HCT116 (cell line): Measurements from ENCODE around the gene NCKAP5. TPM values are rescaled to one million over a fixed set of nuclear protein-coding genes. Genes with fewer than 3 reads are reported as not detected.

Source experiments
- ATAC-seq: fragments of 200-7000 bp; cut with Tn5 transposase; 2 replicates; pipeline ENCODE4 v1.9.1; 2020; ENCODE audit warnings: mild to moderate bottlenecking, moderate library complexity
- BruUV-seq: library from RNA; stranded (reverse); fragments of 400-500 nt; replicated peaks from 2 replicates; lab custom pipeline; 2021; lab: Mats Ljungman, UMichigan
- CTCF ChIA-PET: fragments of 300-600 bp; sonication (Branson Sonifier 250); formaldehyde crosslinking; loops from one replicate; lab custom pipeline; 2021; ENCODE audit warnings: antibody characterized with exemption; lab: Charles Lee
- POLR2A ChIA-PET: fragments of 300-600, 350-600 bp; sonication (Branson Sonifier 250); formaldehyde crosslinking; loops from one replicate; lab custom pipeline; 2021; ENCODE audit warnings: antibody characterized with exemption; lab: Charles Lee
- RAD21 ChIA-PET, 2 experiments: fragments of 300-600 bp; sonication (Branson Sonifier 250); formaldehyde crosslinking; loops; one replicate each; lab custom pipeline; 2023; ENCODE audit warnings: low total read pairs in 2 of 2; ENCODE audit not compliant: uncharacterized antibody in 2 of 2, unreplicated experiment in 2 of 2, low non-redundant PET in 1 of 2; lab: Charles Lee
- DNase-seq: peaks from one replicate; pipeline ENCODE4 v3.0.0-alpha.2; 2010; ENCODE audit warnings: low read depth, low spot score
- H2AFZ ChIP-seq: fragments of 200-600 bp; shearing (Covaris generic), sonication (generic); 2 replicates; pipeline ENCODE4 v1.6.1; 2017; ENCODE audit warnings: low read depth, mixed run types, mixed read lengths, antibody characterized with exemption, low read length; ENCODE audit not compliant: poor library complexity, severe bottlenecking
- H3K27ac ChIP-seq: 2 replicates; pipeline ENCODE4 v1.5.1; 2012; ENCODE audit warnings: low read depth, low read length
- H3K27me3 ChIP-seq: fragments of 200-600 bp; sonication (generic); 2 replicates; pipeline ENCODE4 v1.6.1; 2016; ENCODE audit warnings: mixed run types, low read length, mixed read lengths; ENCODE audit not compliant: insufficient read depth
- H3K36me3 ChIP-seq, 2 experiments: fragments of 200-500 bp in 1 of 2; fragments of 200-600 bp in 1 of 2; sonication (Bioruptor generic) in 1 of 2; sonication (generic) in 1 of 2; 2 replicates each; pipeline versions ENCODE4 v1.5.1 to v1.6.1; 2014 to 2016; ENCODE audit warnings: low read length in 2 of 2, inconsistent platforms in 1 of 2, mixed read lengths in 1 of 2, mixed run types in 1 of 2; ENCODE audit not compliant: insufficient read depth in 2 of 2, control insufficient read depth in 1 of 2
- H3K4me1 ChIP-seq, 2 experiments: fragments of 200-600 bp in 1 of 2; sonication (generic) in 1 of 2; 2 replicates each; pipeline versions ENCODE4 v1.5.1 to v1.6.1; 2012 to 2017; ENCODE audit warnings: low read length in 2 of 2, inconsistent platforms in 1 of 2, mild to moderate bottlenecking in 1 of 2, mixed read lengths in 1 of 2, mixed run types in 1 of 2, moderate library complexity in 1 of 2; ENCODE audit not compliant: insufficient read depth in 2 of 2, control insufficient read depth in 1 of 2
- H3K4me2 ChIP-seq: fragments of 200-600 bp; sonication (generic); 2 replicates; pipeline ENCODE4 v1.6.1; 2017; ENCODE audit warnings: mixed run types, low read length, mixed read lengths
- H3K4me3 ChIP-seq, 2 experiments: fragments of 200-600 bp in 1 of 2; sonication (generic) in 1 of 2; replicated peaks in 1 of 2; 2 replicates each; pipeline ENCODE4 v1.5.1; 2011 to 2016; ENCODE audit warnings: low read length in 2 of 2, control low read depth in 1 of 2, low read depth in 1 of 2, mild to moderate bottlenecking in 1 of 2, mixed read lengths in 1 of 2, mixed run types in 1 of 2
- H3K79me2 ChIP-seq: fragments of 200-600 bp; sonication (generic); 2 replicates; pipeline ENCODE4 v1.6.1; 2017; ENCODE audit warnings: mild to moderate bottlenecking, mixed run types, low read length, moderate library complexity, mixed read lengths; ENCODE audit not compliant: insufficient read depth
- H3K9ac ChIP-seq: fragments of 200-600 bp; sonication (generic); 2 replicates; pipeline ENCODE4 v1.6.1; 2016; ENCODE audit warnings: low read length, mixed read lengths
- H3K9me2 ChIP-seq: fragments of 200-600 bp; sonication (generic), shearing (Covaris generic); 2 replicates; pipeline ENCODE4 v1.6.1; 2017; ENCODE audit warnings: mixed run types, mild to moderate bottlenecking, moderate library complexity; ENCODE audit not compliant: insufficient read depth
- H3K9me3 ChIP-seq, 2 experiments: fragments of 200-500 bp in 1 of 2; fragments of 200-600 bp in 1 of 2; sonication (Bioruptor generic) in 1 of 2; sonication (generic) in 1 of 2; 2 replicates each; pipeline ENCODE4 v1.6.1; 2014 to 2017; ENCODE audit warnings: low read length in 2 of 2, mixed read lengths in 2 of 2, inconsistent platforms in 1 of 2, low read depth in 1 of 2, mild to moderate bottlenecking in 1 of 2, mixed run types in 1 of 2, moderate library complexity in 1 of 2; ENCODE audit not compliant: control insufficient read depth in 1 of 2, insufficient read depth in 1 of 2
- H4K20me1 ChIP-seq: fragments of 200-600 bp; sonication (generic), shearing (Covaris generic); 2 replicates; pipeline ENCODE4 v1.6.1; 2017; ENCODE audit warnings: mixed run types, mild to moderate bottlenecking, moderate library complexity; ENCODE audit not compliant: insufficient read depth
- ATF3 ChIP-seq: IDR thresholded peaks from 2 replicates; pipeline ENCODE4 v1.6.1; 2012
- EGR1 ChIP-seq: IDR thresholded peaks from 2 replicates; pipeline ENCODE4 v1.6.1; 2012; ENCODE audit warnings: low read depth
- ELF1 ChIP-seq: IDR thresholded peaks from 2 replicates; pipeline ENCODE4 v1.6.1; 2012; ENCODE audit warnings: low read depth, borderline replicate concordance
- EZH2phosphoT487 ChIP-seq: fragments of 200-600 bp; IDR thresholded peaks from 2 replicates; pipeline ENCODE4 v1.6.1; 2018; ENCODE audit warnings: antibody characterized with exemption, borderline replicate concordance
- JUND ChIP-seq: IDR thresholded peaks from 2 replicates; pipeline ENCODE4 v1.6.1; 2012
- MAX ChIP-seq: IDR thresholded peaks from 2 replicates; pipeline ENCODE4 v1.6.1; 2012
- RAD21 ChIP-seq: IDR thresholded peaks from 2 replicates; pipeline ENCODE4 v1.6.1; 2012; ENCODE audit warnings: low read depth, mild to moderate bottlenecking
- REST ChIP-seq: IDR thresholded peaks from 2 replicates; pipeline ENCODE4 v1.6.1; 2012; ENCODE audit warnings: low read depth
- SIN3A ChIP-seq: IDR thresholded peaks from 2 replicates; pipeline ENCODE4 v1.6.1; 2012; ENCODE audit warnings: low read depth
- SP1 ChIP-seq: IDR thresholded peaks from 2 replicates; pipeline ENCODE4 v1.6.1; 2012; ENCODE audit warnings: low read depth
- SRF ChIP-seq: IDR thresholded peaks from 2 replicates; pipeline ENCODE4 v1.6.1; 2012; ENCODE audit warnings: low read depth
- YY1 ChIP-seq: IDR thresholded peaks from 2 replicates; pipeline ENCODE4 v1.6.1; 2011; ENCODE audit warnings: low read length, low read depth, moderate library complexity, mild to moderate bottlenecking; ENCODE audit not compliant: insufficient replicate concordance; ENCODE audit errors: extremely low read depth
- intact Hi-C: fragments of 100-400 bp; cut with micrococcal nuclease; formaldehyde crosslinking; loops from 2 replicates; pipeline ENCODE4 v1.10.0; 2022
- total RNA-seq: library from RNA; stranded (reverse); gene quantifications from one replicate; pipeline ENCODE4 v1.2.1, GENCODE V29; 2021; ENCODE audit not compliant: unreplicated experiment
- TF ChIP-seq, protein P1 (sequence below): IDR thresholded peaks from 2 replicates; pipeline ENCODE4 v1.6.1; 2011; ENCODE audit warnings: mild to moderate bottlenecking, low read length, moderate library complexity; ENCODE audit not compliant: insufficient replicate concordance; ENCODE audit errors: extremely low read depth

NCKAP5 gene
- total RNA-seq, 1 experiment from 2014 or later, result 0.30 TPM

DNA sequence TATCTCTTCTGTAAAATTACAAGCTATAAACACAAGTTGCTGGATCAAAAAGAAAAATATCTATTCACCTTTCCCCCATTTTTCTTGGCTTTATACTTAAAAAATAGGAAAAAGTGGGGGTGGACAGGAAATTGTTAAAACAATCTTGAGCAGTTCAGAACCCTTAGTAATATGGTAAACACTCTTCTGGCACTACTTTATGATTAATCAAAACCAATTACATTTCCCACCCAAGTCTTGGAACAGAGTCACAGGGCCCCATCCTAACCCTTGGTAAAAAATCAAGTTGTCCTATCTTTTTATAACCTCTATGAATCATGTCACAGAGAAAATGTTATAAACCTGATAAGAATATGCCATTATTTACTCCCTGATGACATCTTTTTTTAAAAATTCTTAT lies 570.0 kb downstream of the NCKAP5 start:
- ChIA-PET RAD21 (no interaction called here), CTCF (no interaction called here), POLR2A (no interaction called here)
- no TSS peak for BruUV-seq
- Histone ChIP-seq H3K9ac (no peak overlapping the region), H3K9me2 (no peaks in the 10 kb centered on the region), H3K36me3 (no peaks in the 10 kb centered on the region), H3K79me2 (no peaks in the 10 kb centered on the region), H3K4me3 (no peak overlapping the region), H3K9me3 (no peaks in the 10 kb centered on the region), H4K20me1 (no peaks in the 10 kb centered on the region), H3K4me2 (no peak overlapping the region), H2AFZ (no peak overlapping the region), H3K27ac (no peak overlapping the region), H3K4me1 (no peaks in the 10 kb centered on the region), H3K27me3 (no peaks in the 10 kb centered on the region; the same call in 1 of the 2 replicates)
- no peak for ATAC-seq
- intact Hi-C loops, result no loop called here
- no peak for DNase-seq
- TF ChIP-seq EGR1 (no peak), EZH2phosphoT487 (no peak), JUND (no peak), SIN3A (no peak), ATF3 (no peak), RAD21 (no peak), YY1 (no peak), ELF1 (no peak), REST (no peak), SRF (no peak), MAX (no peak), SP1 (no peak)
- TF ChIP-seq, protein P1, sequence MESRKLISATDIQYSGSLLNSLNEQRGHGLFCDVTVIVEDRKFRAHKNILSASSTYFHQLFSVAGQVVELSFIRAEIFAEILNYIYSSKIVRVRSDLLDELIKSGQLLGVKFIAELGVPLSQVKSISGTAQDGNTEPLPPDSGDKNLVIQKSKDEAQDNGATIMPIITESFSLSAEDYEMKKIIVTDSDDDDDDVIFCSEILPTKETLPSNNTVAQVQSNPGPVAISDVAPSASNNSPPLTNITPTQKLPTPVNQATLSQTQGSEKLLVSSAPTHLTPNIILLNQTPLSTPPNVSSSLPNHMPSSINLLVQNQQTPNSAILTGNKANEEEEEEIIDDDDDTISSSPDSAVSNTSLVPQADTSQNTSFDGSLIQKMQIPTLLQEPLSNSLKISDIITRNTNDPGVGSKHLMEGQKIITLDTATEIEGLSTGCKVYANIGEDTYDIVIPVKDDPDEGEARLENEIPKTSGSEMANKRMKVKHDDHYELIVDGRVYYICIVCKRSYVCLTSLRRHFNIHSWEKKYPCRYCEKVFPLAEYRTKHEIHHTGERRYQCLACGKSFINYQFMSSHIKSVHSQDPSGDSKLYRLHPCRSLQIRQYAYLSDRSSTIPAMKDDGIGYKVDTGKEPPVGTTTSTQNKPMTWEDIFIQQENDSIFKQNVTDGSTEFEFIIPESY, result no peak
